Dermis blood vessel endothelial cell (primary cell): ENCODE data around the gene KIAA1671. TPM values are rescaled to one million over a fixed set of nuclear protein-coding genes. Genes with fewer than 3 reads are reported as not detected.

ENCODE experiments used
- DNase-seq: peaks from one replicate; pipeline ENCODE4 v3.0.0; 2010
- total RNA-seq: library from RNA; depleted of rRNA; stranded (reverse); fragments of >200 nt; gene quantifications from 2 replicates; pipeline ENCODE4 v1.2.3, GENCODE V29; 2014

KIAA1671 gene
- total RNA-seq, 1 donor from 2014 or later, result 41.9 TPM

- no peak for DNase-seq
These were observed 29.1 kb downstream of the KIAA1671 start for GRCh38 chr22:24981656-24982055.

GRCh38 chr22:24982301-24983056, 30.0 kb downstream of the KIAA1671 start:
- no peak for DNase-seq

GRCh38 chr22:24983151-24983550, 30.6 kb downstream of the KIAA1671 start:
- peak; percentile 78 for DNase-seq

GRCh38 chr22:24984122-24984521, 31.6 kb downstream of the KIAA1671 start:
- DNase-seq, result no peak

- DNase-seq, result peak; percentile 99
These were observed 33.3 kb downstream of the KIAA1671 start for GRCh38 chr22:24985826-24986214.

GRCh38 chr22:24986816-24987215, 34.3 kb downstream of the KIAA1671 start:
- DNase-seq, result no peak

GRCh38 chr22:24989135-24989534, 36.6 kb downstream of the KIAA1671 start:
- DNase-seq, result no peak

- DNase-seq, result no peak
These were observed 37.0 kb downstream of the KIAA1671 start for GRCh38 chr22:24989541-24989951.

GRCh38 chr22:24990344-24990905, 37.9 kb downstream of the KIAA1671 start:
- no peak for DNase-seq

- no peak for DNase-seq
These were observed 40.4 kb downstream of the KIAA1671 start for GRCh38 chr22:24992946-24993345.

- no peak for DNase-seq
These were observed 41.7 kb downstream of the KIAA1671 start for GRCh38 chr22:24994070-24994763.

- DNase-seq, result no peak
These were observed 43.2 kb downstream of the KIAA1671 start for GRCh38 chr22:24995649-24996180.

- no peak for DNase-seq
These were observed 44.0 kb downstream of the KIAA1671 start for GRCh38 chr22:24996420-24996952.

GRCh38 chr22:24997023-24997422, 44.5 kb downstream of the KIAA1671 start:
- DNase-seq, result no peak

GRCh38 chr22:25000686-25001085, 48.2 kb downstream of the KIAA1671 start:
- no peak for DNase-seq

GRCh38 chr22:25002241-25002985, 49.9 kb downstream of the KIAA1671 start:
- peak; percentile 44 for DNase-seq

GRCh38 chr22:25006354-25006753, 53.8 kb downstream of the KIAA1671 start:
- DNase-seq, result no peak

GRCh38 chr22:25007444-25008106, 55.1 kb downstream of the KIAA1671 start:
- DNase-seq, result peak; percentile 48

GRCh38 chr22:25008666-25009065, 56.1 kb downstream of the KIAA1671 start:
- DNase-seq, result no peak

GRCh38 chr22:25012741-25013143, 60.2 kb downstream of the KIAA1671 start:
- no peak for DNase-seq

- DNase-seq, result peak; percentile 88
These were observed 61.1 kb downstream of the KIAA1671 start for GRCh38 chr22:25013607-25014006.
